Central memory CD4-positive, alpha-beta T cell (primary cell): ENCODE results near the gene MGAT5.

Experiments
- DNase-seq: peaks from one replicate; pipeline ENCODE4 v3.0.0; 2022

MGAT5 gene

GRCh38 chr2:134306521-134306920 lies 52.6 kb downstream of the MGAT5 start:
- no peak for DNase-seq

- no peak for DNase-seq
Measured at GRCh38 chr2:134307334-134307733, 53.5 kb downstream of the MGAT5 start.

DNA sequence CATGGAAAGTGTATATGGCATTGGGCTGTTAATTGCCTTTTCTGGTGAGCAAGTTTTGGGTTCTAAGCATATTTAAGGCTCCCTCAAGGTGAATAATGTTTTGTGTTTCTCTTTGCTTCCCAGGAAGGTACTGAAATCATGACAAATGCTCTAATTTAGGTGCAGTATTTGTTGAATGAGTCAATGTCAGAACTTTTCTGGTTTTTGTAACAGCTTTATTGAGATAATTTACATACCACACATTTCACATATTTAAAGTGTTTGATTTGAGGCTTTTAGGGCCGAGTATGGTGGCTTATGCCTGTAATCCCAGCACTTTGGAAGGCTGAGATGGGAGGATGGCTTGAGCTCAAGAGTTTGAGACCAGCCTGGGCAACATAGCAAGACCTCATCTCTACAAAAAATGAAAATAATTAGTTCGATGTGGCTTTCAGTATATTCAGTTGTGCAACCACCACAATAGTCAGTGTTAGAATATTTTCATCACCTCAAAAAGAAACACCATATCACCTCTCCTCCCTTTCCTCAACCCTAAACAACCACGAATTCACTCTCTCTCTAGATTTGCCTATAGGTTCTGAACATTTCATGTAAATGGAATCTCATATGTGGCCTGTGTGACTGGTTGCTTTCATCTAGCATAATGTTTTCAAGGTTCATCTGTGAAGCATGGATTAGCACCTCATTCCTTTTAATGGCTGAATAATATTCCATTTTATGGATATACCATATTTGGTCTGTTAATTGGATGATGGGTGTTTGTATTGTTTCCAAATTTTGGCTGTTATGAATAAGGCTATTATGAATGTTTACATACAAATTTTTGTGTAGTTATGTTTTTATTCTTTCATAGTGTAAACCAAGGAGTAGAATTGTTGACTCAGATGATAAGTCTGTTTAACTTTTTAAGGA lies 54.9 kb downstream of the MGAT5 start:
- no peak for DNase-seq

GRCh38 chr2:134310107-134311079 lies 56.5 kb downstream of the MGAT5 start:
- no peak for DNase-seq

DNA sequence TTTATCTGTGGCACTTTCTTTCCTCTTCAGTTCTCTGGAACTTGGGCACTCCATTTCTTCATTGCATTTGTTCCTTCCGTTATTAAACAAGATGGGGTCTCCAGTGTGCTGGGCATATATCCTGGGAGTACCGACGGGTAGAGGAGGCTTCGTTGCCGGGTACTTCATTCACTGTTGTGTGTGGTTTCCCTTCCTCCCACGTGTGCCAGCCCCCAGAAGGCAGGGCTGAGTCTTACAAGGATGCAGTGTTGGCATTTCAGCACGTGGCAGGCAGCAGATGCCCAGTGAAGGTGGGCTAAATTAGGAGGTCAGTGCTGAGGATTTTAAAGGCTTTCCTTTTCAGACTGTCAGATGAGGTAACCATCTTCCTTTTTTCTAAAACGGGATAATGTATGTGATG lies 58.6 kb downstream of the MGAT5 start:
- no peak for DNase-seq

DNA sequence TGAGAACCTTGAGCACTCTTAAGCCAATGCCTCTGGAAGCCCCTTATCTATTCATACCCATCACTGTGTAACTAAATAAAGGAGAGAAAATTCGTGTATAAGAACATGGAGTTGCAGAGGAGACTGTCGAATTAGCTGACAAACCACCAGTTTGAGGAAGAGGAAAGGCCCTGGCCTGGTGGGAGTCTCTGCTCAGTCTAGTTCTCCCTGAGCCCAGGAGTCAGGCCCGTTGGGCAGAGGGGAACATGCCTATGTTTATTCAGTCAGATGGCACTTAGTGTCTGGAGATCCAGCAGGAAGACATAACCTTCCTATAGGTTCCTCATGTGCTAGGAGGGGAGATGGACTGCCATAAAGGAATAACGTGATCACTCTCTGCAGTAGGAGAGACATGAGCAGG lies 60.3 kb downstream of the MGAT5 start:
- no peak for DNase-seq

- no peak for DNase-seq
Measured at GRCh38 chr2:134314681-134315368, 61.0 kb downstream of the MGAT5 start.

DNA sequence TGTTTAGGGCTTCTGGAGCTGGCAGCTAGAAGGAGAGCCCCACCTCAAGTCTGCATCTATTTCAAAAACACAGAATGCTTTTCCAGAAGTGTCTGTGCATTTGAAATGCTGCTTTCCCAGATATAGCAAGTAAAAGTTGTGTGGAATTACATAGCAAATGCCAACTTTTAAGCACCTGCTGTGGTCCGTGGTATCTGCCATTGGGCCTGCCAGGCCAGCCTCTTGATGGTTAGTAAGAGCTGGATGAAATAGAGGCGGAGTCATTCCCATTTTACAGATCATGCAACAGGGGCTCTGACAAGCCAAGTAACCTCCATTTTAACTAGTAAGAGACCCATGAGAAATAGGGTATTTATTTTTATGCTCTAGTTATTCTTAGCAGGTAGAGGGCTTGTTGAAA lies 61.6 kb downstream of the MGAT5 start:
- no peak for DNase-seq

- no peak for DNase-seq
Measured at GRCh38 chr2:134319596-134320254, 65.9 kb downstream of the MGAT5 start.

GRCh38 chr2:134320930-134321329 lies 67.1 kb downstream of the MGAT5 start:
- DNase-seq: peak; percentile 36

- DNase-seq: no peak
Measured at GRCh38 chr2:134323777-134324176, 69.9 kb downstream of the MGAT5 start.

DNA sequence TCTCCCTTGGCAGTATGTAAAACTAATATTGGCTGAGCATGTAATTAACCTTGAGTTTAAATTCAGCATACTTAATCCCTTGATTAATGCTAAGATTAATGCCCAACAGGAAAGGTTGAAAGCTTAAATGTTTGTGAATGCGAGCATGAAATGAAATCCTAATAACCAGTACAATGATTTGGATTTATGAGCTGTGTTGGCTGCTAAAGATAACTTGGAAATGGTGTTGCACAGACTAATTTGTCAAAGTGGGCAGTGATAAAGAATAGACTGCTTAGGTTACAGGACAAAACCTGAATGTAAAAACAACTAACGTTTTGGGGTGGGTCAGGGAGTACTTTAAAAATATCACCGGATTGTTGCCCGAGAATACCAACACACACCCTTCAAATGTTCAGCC lies 70.6 kb downstream of the MGAT5 start:
- no peak for DNase-seq

DNA sequence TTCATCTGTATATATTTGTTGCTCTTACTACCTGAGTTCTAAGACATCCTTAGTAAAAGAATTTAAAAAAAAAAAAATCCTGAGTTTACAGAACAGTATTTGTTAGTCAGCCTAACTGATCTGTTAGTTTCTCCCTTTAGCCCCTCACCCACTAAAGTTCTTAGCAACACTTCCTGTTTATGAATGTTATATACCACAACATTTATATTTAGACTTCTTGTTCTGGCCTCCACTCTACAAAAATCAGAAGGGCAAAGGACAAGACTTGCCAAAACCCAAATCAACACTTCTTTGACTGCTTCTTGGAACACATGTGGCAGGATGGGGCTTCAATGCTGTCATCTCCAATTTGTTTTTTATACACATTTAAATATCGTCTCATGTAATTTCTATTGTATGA lies 71.1 kb downstream of the MGAT5 start:
- peak; percentile 50 for DNase-seq

- no peak for DNase-seq
Measured at GRCh38 chr2:134325696-134326095, 71.8 kb downstream of the MGAT5 start.

DNA sequence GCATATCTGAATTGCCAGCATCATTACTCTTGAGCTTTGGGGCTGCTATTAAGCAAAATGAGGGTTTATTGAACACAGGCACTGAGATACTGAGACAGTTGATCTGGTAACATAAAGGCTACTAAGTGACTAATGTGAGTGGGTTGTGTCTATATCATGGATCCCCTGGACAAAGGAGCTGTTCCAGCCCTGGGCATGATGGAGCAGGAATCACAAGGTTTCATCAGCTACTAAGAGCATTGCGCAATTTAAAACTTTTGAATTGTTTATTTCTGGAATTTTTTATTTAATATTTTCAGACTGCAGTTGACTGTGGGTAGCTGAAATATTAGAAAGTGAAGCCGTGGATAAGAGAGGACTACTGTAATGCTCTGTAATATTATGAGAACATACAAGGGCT lies 73.5 kb downstream of the MGAT5 start:
- DNase-seq: no peak

- DNase-seq: no peak
Measured at GRCh38 chr2:134331081-134331480, 77.2 kb downstream of the MGAT5 start.

DNA sequence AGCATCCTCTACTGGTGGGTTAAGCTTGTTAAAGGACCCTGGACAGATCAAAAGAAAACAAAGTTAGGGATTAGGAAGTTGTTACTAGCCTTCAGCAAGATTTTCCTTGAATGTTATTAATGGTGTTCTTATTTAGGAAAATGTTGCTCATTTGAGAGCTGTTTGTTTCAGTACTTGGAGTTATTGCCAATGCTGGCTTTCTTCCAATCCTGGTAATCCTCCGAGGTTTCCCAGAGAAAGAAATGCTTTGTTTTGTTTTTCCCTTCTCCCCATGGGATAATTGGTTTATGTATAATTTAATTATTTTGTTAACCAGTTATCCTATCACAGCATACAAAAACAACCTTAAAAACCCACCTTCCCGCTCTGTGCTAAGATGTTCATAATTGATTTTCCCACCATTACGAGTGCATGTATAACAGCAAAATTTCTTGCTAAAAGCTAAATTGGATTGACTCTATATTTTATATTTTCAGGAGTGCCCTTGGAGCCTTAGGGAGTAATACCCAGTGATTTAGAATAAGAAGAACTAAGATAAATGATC lies 79.8 kb downstream of the MGAT5 start:
- DNase-seq: no peak

DNA sequence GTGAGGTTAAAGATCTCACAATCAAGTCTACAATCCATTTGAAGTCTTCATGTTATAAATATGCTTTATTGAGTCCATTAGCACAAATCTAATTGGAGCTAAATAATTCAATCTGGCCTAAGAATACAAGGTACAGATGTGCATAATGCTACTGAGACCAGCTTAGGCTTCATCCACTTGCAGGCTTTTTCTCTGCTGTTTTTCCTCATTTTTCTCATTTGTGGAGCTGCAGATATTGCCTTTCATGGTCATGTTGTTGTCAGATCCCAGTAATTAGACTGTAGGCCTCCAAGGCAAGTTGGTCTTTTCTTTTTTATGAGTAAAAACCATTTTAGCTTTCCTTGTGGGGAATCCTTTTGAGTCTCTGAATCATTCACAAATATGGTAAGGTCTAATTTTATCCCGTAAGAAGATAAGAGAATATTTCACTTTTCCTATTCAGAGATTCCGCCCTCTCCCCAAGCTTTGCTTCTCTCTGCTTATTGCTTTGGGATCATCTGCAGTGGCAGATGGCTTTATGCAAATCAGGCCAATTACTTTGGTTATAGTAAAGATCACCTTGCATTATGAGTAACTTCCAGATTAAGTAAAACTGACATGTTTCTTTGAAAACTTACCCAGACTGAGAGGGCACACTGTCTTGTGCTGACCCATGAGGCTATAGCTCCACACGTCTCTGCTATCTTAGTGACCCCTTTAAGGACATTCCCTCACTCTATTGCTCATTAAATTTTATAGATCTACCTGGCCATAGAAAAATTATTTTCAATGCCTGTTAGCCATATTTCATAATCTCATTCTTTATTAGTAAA lies 80.9 kb downstream of the MGAT5 start:
- no peak for DNase-seq

- no peak for DNase-seq
Measured at GRCh38 chr2:134335601-134336000, 81.7 kb downstream of the MGAT5 start.

DNA sequence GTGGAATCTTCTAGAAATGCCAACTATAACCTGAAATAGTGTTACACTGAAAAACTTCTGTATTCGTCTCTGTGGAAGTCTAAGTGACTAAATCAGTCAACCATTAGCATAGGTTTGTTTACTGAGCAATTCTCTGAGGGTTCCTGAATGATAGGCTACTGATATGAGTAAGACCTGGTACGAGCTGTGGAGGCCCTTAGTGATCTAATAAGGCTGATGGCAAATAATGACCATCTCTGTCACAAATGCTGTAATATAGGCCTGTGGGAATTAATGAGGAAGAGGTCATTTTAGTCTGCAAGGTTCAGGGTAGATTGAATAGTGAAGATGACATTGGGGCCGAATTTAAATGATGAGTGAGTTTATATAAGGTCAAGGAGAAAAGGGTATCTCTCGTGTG lies 82.5 kb downstream of the MGAT5 start:
- DNase-seq: no peak

DNA sequence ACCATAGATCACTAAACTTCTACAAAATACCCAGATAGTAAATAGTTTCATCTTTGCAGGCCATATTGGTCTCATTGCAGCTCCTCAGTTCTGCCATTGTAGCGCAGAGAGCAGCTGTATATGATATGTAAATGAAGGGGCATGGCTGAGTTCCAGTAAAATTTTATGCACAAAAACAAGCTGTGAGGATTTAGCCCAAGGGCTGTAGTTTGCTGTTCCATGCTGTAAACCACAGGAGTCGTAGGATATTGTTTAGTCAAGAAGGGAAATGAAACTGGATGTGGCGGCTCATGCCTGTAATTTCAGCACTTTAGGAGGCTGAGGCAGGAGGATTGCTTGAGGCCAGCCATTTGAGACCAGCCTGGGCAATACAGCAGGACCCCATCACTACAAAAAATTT lies 83.0 kb downstream of the MGAT5 start:
- DNase-seq: no peak
